Stimulated activated CD8-positive, alpha-beta memory T cell treated with anti-CD3 and anti-CD28 coated beads, Interleukin-4, amount 100 ng/mL, for 48 hours (primary cell): Measurements from ENCODE around the gene FOXR1.

ENCODE experiments used
- DNase-seq: peaks from one replicate; pipeline ENCODE4 v3.0.0-alpha.2; 2020

Gene FOXR1

GRCh38 chr11:118971646-118972045 is at the start of gene FOXR1:
Gene FOXR1, plus strand, starts transcription at chr11:118971761. Its CDS starts 171 bp downstream, at chr11:118971932.
- DNase-seq, result no peak

GRCh38 chr11:118921929-118922744 is 49.4 kb upstream of the FOXR1 start:
- DNase-seq, result no peak

- DNase-seq, result no peak
Measured at GRCh38 chr11:118922745-118923627, 48.6 kb upstream of the FOXR1 start.

GRCh38 chr11:118923721-118924587 is 47.6 kb upstream of the FOXR1 start:
- DNase-seq, result no peak

- peak; percentile 74 for DNase-seq
Measured at GRCh38 chr11:118924591-118925585, 46.7 kb upstream of the FOXR1 start.

GRCh38 chr11:118927554-118928100 is 43.9 kb upstream of the FOXR1 start:
- no peak for DNase-seq

- peak; percentile 98 for DNase-seq
Measured at GRCh38 chr11:118928101-118928869, 43.3 kb upstream of the FOXR1 start.

GRCh38 chr11:118928870-118929500 is 42.6 kb upstream of the FOXR1 start:
- peak; percentile 71 for DNase-seq

GRCh38 chr11:118929501-118930093 is 42.0 kb upstream of the FOXR1 start:
- peak; percentile 79 for DNase-seq

- DNase-seq, result peak; percentile 96
Measured at GRCh38 chr11:118930094-118930712, 41.4 kb upstream of the FOXR1 start.

GRCh38 chr11:118931571-118931970 is 40.0 kb upstream of the FOXR1 start:
- DNase-seq, result no peak

GRCh38 chr11:118933486-118933885 is 38.1 kb upstream of the FOXR1 start:
- no peak for DNase-seq

- no peak for DNase-seq
Measured at GRCh38 chr11:118935376-118935775, 36.2 kb upstream of the FOXR1 start.

GRCh38 chr11:118938491-118939403 is 32.8 kb upstream of the FOXR1 start:
- no peak for DNase-seq

- no peak for DNase-seq
Measured at GRCh38 chr11:118939404-118939915, 32.1 kb upstream of the FOXR1 start.

GRCh38 chr11:118939953-118940598 is 31.5 kb upstream of the FOXR1 start:
- peak; percentile 71 for DNase-seq

- no peak for DNase-seq
Measured at GRCh38 chr11:118947091-118947490, 24.5 kb upstream of the FOXR1 start.
